ENCODE measurements around the gene LRP1. TPM values are rescaled to one million over a fixed set of nuclear protein-coding genes. Genes with fewer than 3 reads are reported as not detected.

LRP1 gene
- total RNA-seq, 1 donor from 2014 or later: 61.0 TPM

DNA sequence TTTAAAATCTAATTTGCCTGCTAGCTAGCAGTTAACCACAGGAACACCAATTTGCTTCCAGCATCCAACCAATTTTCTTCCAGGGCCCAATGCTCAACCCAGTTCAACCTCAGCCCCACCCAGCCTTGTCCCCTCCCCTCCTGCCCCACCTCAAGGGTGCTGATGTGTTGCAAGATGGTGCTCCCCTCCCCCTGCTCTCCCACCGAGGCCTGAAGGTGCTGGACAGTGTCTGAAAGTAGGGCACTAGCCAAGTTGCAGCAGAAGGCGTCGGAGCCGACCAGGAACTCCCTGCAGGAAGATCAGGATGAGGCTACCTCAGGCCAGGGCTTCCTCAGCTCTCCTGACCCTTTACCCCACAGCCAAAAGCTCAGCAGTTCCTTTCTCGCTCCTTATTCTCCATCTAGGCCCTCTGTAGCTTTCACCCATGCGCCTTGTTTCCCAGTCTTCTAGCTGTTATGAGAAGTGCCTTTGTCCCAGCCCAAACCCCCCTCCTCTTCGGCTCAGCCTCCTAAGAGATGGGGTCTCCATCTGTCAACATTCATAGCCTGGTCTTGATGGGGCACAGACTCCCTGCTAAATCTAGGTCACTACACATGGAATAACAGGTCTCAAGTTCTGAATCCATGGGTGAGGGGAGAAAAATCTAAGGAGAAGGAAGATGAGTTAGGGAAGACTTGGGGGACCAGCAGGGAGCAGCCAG lies 20.7 kb upstream of the LRP1 start:
- H3K9me3 ChIP-seq (replicated peaks): no peaks in the 10 kb centered on the region
- intact Hi-C loops (cut with micrococcal nuclease): no loop called here
- H3K4me1 ChIP-seq: peaks cover 57% of the 10 kb centered on the region
- no peak overlapping the region for H3K4me3 ChIP-seq
- DNase-seq: no peak
- peaks cover 44% of the 10 kb centered on the region for H3K36me3 ChIP-seq
- TF ChIP-seq, protein P1, sequence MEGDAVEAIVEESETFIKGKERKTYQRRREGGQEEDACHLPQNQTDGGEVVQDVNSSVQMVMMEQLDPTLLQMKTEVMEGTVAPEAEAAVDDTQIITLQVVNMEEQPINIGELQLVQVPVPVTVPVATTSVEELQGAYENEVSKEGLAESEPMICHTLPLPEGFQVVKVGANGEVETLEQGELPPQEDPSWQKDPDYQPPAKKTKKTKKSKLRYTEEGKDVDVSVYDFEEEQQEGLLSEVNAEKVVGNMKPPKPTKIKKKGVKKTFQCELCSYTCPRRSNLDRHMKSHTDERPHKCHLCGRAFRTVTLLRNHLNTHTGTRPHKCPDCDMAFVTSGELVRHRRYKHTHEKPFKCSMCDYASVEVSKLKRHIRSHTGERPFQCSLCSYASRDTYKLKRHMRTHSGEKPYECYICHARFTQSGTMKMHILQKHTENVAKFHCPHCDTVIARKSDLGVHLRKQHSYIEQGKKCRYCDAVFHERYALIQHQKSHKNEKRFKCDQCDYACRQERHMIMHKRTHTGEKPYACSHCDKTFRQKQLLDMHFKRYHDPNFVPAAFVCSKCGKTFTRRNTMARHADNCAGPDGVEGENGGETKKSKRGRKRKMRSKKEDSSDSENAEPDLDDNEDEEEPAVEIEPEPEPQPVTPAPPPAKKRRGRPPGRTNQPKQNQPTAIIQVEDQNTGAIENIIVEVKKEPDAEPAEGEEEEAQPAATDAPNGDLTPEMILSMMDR (IDR thresholded peaks at IDR 0.05; ENCODE audit: borderline replicate concordance): no peak
- no peaks in the 10 kb centered on the region for H3K27me3 ChIP-seq (ENCODE audit: low read depth)
- no peak overlapping the region for H3K27ac ChIP-seq (replicated peaks)

- H3K27me3 ChIP-seq (ENCODE audit: low read depth): no peaks in the 10 kb centered on the region
- TF ChIP-seq, protein P1 (IDR thresholded peaks at IDR 0.05; ENCODE audit: borderline replicate concordance): no peak
- DNase-seq: no peak
- no peaks in the 10 kb centered on the region for H3K9me3 ChIP-seq (replicated peaks)
- peak overlapping the region; percentile 98 for H3K27ac ChIP-seq (replicated peaks)
- intact Hi-C loops (cut with micrococcal nuclease): loop anchor here (5.0 kb wide), 1 partner anchor 102 kb away; the partner anchor contains the start of gene ZBTB39
- H3K36me3 ChIP-seq: peaks cover 29% of the 10 kb centered on the region
- H3K4me1 ChIP-seq: peaks cover 60% of the 10 kb centered on the region
- H3K4me3 ChIP-seq: peak overlapping the region; percentile 79
Measured at GRCh38 chr12:57109207-57110103, 18.8 kb upstream of the LRP1 start.

DNA sequence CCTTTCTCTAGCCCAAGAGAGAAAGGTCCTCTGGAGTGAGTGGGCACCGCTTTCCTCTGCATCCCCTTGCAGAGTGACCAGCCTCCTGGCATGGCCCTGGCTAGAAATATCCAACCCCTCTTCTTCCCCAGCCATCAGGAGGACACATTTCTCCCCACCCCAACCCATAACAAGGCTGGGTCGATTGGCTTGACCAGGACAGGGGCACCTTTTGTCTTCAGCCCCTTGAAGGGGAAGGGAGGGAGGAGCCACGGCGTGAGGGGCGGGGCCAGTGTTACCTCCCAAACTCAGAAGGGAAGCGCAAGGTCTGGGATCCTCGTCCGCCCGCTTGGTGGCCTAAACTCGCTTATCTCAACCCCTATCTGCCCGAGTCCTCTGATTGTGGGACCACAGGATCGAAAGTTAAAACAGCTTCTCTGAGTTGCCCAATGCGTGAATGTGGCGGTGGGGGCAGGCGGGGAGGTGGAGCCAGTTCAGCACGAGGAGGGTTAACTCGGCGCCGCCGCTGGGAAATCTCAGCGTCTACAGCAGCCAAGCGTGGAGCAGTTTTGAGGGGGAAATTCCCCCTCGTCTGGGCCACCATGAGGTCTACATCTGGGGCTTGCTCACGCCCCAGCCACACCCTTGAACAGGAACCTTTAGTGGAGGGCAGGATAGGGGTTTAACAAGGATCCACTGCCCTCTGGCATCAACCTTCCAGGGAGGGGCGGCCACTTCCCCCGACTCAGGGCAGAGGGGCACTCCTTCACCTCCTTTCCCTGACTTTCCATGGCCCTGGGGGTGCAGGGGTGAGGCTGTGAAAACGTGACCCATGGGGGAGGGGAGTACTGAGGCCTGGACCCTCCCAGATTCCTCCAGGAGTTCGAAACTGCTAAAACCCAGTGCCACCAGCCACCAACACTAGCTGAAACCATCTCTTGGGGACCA lies 17.9 kb upstream of the LRP1 start:
- Histone ChIP-seq H3K27ac (replicated peaks) (peak overlapping the region; percentile 98), H3K27me3 (ENCODE audit: low read depth) (no peaks in the 10 kb centered on the region), H3K36me3 (peaks cover 20% of the 10 kb centered on the region), H3K4me1 (peaks cover 60% of the 10 kb centered on the region), H3K9me3 (replicated peaks) (no peaks in the 10 kb centered on the region), H3K4me3 (peak overlapping the region; percentile 79)
- intact Hi-C loops (cut with micrococcal nuclease): loop anchor here (5.0 kb wide), 1 partner anchor 103 kb away; the partner anchor contains the start of gene ZBTB39
- TF ChIP-seq, protein P1 (IDR thresholded peaks at IDR 0.05; ENCODE audit: borderline replicate concordance): peak; percentile 10
- DNase-seq: peak; percentile 80

- Histone ChIP-seq H3K9me3 (replicated peaks) (no peaks in the 10 kb centered on the region), H3K4me3 (peak within 1 kb of the TSS; percentile 79), H3K27me3 (ENCODE audit: low read depth) (no peaks in the 10 kb centered on the region), H3K27ac (replicated peaks) (peak within 1 kb of the TSS; percentile 98), H3K4me1 (peaks cover 57% of the 10 kb centered on the region), H3K36me3 (peaks cover 13% of the 10 kb centered on the region)
- TF ChIP-seq, protein P1 (IDR thresholded peaks at IDR 0.05; ENCODE audit: borderline replicate concordance): no peak
- intact Hi-C loops (cut with micrococcal nuclease): loop anchor here (5.0 kb wide), 1 partner anchor 104 kb away; the partner anchor contains the start of gene ZBTB39
- DNase-seq: peak; percentile 76
Measured at GRCh38 chr12:57111031-57111734, 17.1 kb upstream of the LRP1 start, which contains the start of gene STAT6. Gene STAT6, minus strand, starts transcription at chr12:57111362. Its CDS starts 3,084 bp downstream, at chr12:57108278.
